ENCODE results near the gene DOCK2. TPM values are rescaled to one million over a fixed set of nuclear protein-coding genes. Genes with fewer than 3 reads are reported as not detected.
"Not testable (repeated sequence)": the region's sequence is repeated elsewhere in the genome, so short reads cannot be mapped to it uniquely, and the experiment has no call there.

Gene DOCK2
- 6.3 TPM for total RNA-seq
- long read RNA-seq, full-length matches to known transcripts: 2 of 2 reads
- long read RNA-seq, partial matches to known transcripts: 0 of 2 reads
- long read RNA-seq, other reads (novel, unspliced or antisense): 0 of 2 reads

- intact Hi-C loops (cut with DNase I): no loop called here
- ATAC-seq (ENCODE audit: poor library complexity) (peak; percentile 90), DNase-seq (peak; percentile 84)
Measured at GRCh38 chr5:169637085-169637548, at the start of gene DOCK2. TSS of gene DOCK2 (plus strand) at chr5:169637275. CDS start at chr5:169637327, 52 bp downstream.

DNA sequence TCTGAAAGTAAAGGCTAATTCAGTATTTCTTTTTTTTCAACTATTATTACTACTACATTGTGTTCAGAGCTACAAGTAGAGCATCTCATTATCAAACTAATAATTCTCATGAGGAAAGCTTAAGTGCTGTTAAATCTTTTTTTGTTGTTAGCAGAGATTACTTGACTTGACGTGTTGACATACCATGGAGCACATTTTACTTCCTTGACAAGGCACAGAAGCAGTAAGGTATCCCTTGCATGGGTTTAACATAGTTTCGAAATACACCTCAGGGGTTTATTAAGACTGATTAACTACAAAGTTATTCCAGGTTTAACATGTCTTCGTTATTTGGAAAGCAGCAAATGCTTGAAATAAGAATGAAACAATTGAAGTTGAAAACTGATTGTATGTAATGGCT, 46.5 kb upstream of the DOCK2 start:
- ATAC-seq (ENCODE audit: poor library complexity): no peak
- no peak for DNase-seq
- intact Hi-C loops (cut with DNase I): no loop called here

- intact Hi-C loops (cut with DNase I): no loop called here
- no peak for DNase-seq
- ATAC-seq (ENCODE audit: poor library complexity): no peak
Measured at GRCh38 chr5:169591636-169592035, 45.4 kb upstream of the DOCK2 start.

GRCh38 chr5:169592937-169593650, 44.0 kb upstream of the DOCK2 start:
- no peak for ATAC-seq (ENCODE audit: poor library complexity)
- intact Hi-C loops (cut with DNase I): no loop called here
- no peak for DNase-seq

DNA sequence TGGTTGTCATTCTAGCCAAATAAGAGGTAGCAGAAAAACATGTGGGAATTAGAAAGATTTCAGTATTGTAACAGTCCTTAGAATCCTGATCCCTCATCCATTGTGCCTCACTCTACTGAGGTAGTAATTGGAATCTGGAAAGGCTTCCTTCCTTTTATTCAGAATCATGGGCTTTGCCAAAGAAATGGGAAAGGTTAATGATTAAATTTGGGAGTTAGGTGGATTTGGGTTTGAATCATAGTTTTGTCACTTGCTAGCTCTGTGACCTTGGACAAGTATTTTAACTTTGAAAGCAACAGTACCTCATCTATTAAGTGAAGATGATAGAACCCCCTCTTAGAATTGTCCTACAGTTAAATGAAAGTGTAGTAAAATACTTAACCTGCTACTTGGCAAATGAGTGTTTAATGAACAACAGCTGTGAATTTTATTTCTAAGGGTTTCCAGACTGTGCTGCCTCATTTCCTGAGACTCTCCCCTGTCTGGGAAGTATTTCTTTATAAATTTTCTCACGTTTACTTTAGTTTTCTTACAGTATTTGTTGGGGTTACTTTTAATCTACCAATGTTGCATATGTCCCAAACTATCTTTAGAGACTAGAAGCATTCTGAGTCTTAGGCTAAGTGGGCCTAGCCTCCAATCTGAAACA, 41.8 kb upstream of the DOCK2 start:
- DNase-seq: no peak
- no peak for ATAC-seq (ENCODE audit: poor library complexity)
- intact Hi-C loops (cut with DNase I): no loop called here

GRCh38 chr5:169599451-169599850, 37.6 kb upstream of the DOCK2 start:
- ATAC-seq (ENCODE audit: poor library complexity) (no peak), DNase-seq (no peak)
- intact Hi-C loops (cut with DNase I): no loop called here

GRCh38 chr5:169602535-169602934, 34.5 kb upstream of the DOCK2 start:
- DNase-seq: no peak
- intact Hi-C loops (cut with DNase I): no loop called here
- no peak for ATAC-seq (ENCODE audit: poor library complexity)

DNA sequence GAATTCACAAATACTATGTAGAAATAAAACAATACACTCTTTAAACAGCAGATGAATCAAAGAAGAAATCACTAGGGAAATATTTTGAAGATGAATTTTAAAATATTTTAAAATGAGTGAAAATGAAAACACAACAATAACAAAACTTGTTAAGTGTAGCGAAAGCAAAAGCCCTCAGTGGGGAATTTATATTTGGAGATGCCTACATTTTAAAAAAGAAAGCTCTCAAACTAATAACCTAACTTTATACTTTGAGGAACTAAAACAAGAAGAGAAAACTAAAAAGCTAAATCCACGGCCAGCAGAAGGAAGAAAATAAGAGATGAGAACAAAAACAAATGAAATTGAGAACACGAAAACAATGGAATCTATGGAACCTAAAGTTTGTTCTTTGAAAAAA, 30.8 kb upstream of the DOCK2 start:
- intact Hi-C loops (cut with DNase I): no loop called here
- DNase-seq (no peak), ATAC-seq (ENCODE audit: poor library complexity) (no peak)

DNA sequence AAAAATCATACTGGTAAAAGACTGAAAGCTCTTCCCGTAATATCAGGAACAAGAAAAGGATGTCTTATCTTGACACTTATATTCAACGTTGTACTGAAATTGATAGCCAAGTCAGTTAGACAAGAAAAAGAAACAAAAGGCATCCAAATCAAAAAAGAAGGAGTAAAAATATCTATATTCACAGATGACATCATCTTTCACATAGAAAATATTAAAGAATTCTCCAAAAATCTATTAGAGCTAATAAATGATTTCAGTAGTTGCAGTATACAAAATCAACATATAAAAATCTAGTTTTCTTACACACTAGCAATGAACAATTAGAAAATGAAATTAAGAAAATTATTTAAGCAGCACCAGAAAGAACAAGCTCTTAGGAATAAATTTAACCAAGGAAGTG, 29.2 kb upstream of the DOCK2 start:
- ATAC-seq (ENCODE audit: poor library complexity) (no peak), DNase-seq (no peak)
- intact Hi-C loops (cut with DNase I): no loop called here

- DNase-seq (no peak), ATAC-seq (ENCODE audit: poor library complexity) (no peak)
- intact Hi-C loops (cut with DNase I): no loop called here
Measured at GRCh38 chr5:169609716-169610115, 27.4 kb upstream of the DOCK2 start.

DNA sequence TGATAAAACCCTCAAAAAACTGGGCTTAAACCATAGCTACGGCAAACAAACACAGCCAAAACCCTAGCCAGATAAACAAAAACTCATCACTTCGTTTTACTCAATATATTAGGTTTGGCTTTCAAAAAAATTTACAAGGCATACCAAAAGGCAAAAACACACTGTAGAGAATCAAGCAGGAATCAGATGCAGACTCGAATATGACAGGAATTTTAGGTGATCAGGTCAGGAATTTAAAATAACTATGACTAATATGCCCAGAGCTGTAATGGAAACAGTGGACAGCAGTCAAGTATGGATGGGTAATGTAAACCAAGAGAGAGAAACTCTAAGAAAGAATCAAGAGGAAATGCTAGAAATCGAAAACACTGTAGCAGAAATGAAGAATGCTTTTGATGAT, 26.5 kb upstream of the DOCK2 start:
- no peak for DNase-seq
- no peak for ATAC-seq (ENCODE audit: poor library complexity)
- intact Hi-C loops (cut with DNase I): no loop called here

- intact Hi-C loops (cut with DNase I): no loop called here
- ATAC-seq (ENCODE audit: poor library complexity) (no peak), DNase-seq (no peak)
Measured at GRCh38 chr5:169615561-169615960, 21.5 kb upstream of the DOCK2 start.

- DNase-seq; ATAC-seq (ENCODE audit: poor library complexity); intact Hi-C loops (cut with DNase I): not testable (repeated sequence)
Measured at GRCh38 chr5:169624307-169624706, 12.8 kb upstream of the DOCK2 start.

DNA sequence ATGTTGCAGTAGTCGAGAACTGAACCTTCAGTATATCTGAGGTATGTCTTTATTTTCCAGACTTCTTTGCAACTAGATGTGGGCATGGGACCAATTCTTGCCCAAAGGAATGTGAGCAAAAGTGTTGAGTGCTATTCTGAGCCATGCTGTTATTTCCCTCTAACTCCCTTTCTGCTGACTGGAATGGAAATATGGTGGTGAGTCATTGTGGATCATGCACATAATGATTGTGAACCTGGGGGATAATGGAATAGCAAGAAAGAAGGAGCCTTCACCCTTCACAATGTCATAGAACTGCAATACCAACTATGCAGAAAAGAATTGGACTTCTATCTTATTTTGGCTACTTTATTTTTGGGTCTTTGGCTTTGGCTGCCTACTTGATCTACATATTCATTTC, 10.3 kb upstream of the DOCK2 start:
- no peak for ATAC-seq (ENCODE audit: poor library complexity)
- intact Hi-C loops (cut with DNase I): no loop called here
- no peak for DNase-seq

DNA sequence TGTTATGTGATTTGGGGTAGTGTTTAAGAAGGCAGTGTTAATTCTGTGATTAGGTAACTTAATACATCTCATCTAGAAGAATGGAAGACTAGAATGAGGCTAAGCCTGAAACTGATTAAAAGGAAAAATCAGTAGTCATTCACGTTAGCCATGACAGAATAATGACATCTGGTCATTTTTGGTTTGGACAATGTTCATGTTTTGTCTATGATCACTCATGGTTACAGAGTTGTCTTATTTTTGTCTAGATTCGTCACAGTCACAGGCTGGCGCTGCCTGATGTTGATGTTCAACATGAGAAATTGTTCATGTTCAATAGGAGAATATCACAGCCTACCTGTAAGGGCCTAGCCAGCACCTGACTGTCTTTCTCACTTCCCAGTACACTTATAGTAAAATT, 9.5 kb upstream of the DOCK2 start:
- DNase-seq (no peak), ATAC-seq (ENCODE audit: poor library complexity) (no peak)
- intact Hi-C loops (cut with DNase I): no loop called here

- DNase-seq (no peak), ATAC-seq (ENCODE audit: poor library complexity) (no peak)
- intact Hi-C loops (cut with DNase I): no loop called here
Measured at GRCh38 chr5:169628892-169629291, 8.2 kb upstream of the DOCK2 start.

DNA sequence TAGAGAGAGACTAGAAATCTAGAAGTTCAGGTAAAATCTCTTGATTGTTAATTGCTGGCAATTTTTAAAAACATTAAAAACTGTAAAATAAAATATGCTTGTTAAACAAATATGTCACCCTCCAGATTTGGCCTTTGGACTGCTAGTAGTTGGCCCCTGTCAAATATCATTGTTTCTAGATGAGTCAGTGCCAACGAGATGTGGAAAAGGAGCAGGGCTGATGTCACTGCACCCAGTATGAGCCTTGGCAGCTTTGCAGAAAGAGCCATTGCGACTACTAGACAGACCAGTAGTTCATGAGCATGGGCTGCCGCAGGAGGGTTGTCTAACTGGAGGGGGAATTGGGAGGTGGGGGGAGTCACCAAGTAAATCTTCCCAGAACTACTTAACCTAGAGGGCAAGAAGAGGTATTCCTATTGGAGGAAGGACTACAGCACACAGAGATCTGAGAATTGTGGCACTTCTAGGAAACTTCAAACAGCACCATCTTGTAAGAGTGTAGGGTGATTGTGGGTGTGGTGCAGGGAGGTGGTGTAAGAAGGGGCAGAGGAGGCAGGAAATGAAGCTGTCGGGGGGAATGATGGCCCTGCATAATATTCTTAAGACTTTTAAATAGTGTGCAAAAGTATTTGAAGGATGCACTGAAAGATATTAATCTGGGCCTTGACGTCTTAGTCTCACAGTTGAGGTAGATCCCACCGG, 7.1 kb upstream of the DOCK2 start:
- ATAC-seq (ENCODE audit: poor library complexity) (no peak), DNase-seq (no peak)

DNA sequence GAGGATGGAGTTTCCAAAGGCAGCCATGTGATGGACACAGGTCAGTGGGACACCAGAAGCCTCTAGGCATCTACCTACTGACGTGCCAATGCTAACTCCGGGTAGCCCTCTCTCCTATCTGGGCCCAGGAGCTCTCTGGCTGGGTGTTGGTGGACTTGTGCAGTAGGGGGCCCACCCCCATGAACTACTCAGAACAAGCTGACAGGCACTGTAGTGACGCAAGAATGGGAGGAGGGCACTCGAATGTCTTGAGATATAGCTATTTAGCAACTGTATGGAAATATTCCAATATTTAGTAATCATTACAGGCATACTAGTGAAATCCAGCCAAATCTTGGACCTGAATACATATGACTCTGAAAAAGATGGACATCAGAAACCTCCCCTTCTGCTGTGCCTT, 5.7 kb upstream of the DOCK2 start:
- intact Hi-C loops (cut with DNase I): no loop called here
- no peak for ATAC-seq (ENCODE audit: poor library complexity)

More for the DNA sequence above, 7.1 kb upstream of the DOCK2 start:
- intact Hi-C loops (cut with DNase I): no loop called here

DNA sequence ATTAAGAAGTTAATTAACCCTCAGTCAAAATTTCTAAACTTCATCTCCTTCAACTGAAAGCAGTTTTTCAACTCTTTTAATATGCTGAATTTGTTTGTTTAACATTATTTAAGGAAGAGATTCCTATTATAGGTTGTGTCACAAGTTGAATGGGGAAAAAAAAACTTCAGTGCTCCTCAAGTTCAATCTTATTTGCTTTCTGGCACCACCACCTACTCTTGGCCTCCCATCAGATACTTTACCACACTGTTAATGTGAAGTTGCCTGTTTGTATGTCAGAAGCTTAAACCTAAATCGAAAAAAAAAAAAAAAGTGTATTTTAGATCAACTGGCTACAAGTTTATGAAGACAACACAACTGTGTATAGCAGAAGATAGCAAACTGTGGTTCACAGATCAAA, 4.1 kb upstream of the DOCK2 start:
- DNase-seq (no peak), ATAC-seq (ENCODE audit: poor library complexity) (no peak)
- intact Hi-C loops (cut with DNase I): no loop called here

More for the DNA sequence above, 5.7 kb upstream of the DOCK2 start:
- no peak for DNase-seq

- intact Hi-C loops (cut with DNase I): no loop called here
- no peak for ATAC-seq (ENCODE audit: poor library complexity)
- no peak for DNase-seq
Measured at GRCh38 chr5:169634606-169635005, 2.5 kb upstream of the DOCK2 start.

Measured in Right ventricle myocardium superior (tissue), 1 donor.